K562 (cell line): Measurements from ENCODE around the gene CSMD2. TPM values are rescaled to one million over a fixed set of nuclear protein-coding genes. Genes with fewer than 3 reads are reported as not detected.

ENCODE experiments used
- ATAC-seq: fragments of 200-7000 bp; cut with Tn5 transposase; 3 replicates; pipeline ENCODE4 v1.9.1; 2020; ENCODE audit warnings: moderate library complexity
- BruUV-seq: library from RNA; stranded (reverse); fragments of 400-500 nt; replicated peaks from 2 replicates; lab custom pipeline; 2021; lab: Mats Ljungman, UMichigan
- CTCF ChIA-PET: fragments of 300-600 bp; formaldehyde crosslinking; extraction: SDS; loops from one replicate; lab custom pipeline; 2021; ENCODE audit warnings: low intra/inter-chr PET ratio; lab: Yijun Ruan, JAX
- POLR2A ChIA-PET: fragments of 300-600, 350-650 bp; sonication (Branson Sonifier 250); formaldehyde crosslinking; extraction: SDS; loops from one replicate; lab custom pipeline; 2021; ENCODE audit warnings: antibody characterized with exemption, inconsistent platforms; lab: Yijun Ruan, JAX
- DNase-seq, 4 experiments: peaks; one replicate each; pipeline versions ENCODE4 v3.0.0 to v3.0.0-alpha.2; 2011 to 2018; ENCODE audit warnings: low spot score in 3 of 4, mixed read lengths in 3 of 4; ENCODE audit errors: extremely low read depth in 1 of 4
- FAIRE-seq: peaks from 2 replicates; lab custom pipeline; 2011; peaks lifted over from hg19 to GRCh38; lab: Jason Lieb, UNC
- H2AFZ ChIP-seq: 2 replicates; pipeline ENCODE4 v1.6.0; 2011; ENCODE audit warnings: low read depth, low read length, control low read depth, inconsistent platforms
- H3K27ac ChIP-seq: fragments of 200-600 bp; 3 replicates; pipeline ENCODE4 v1.8.0; 2011; ENCODE audit warnings: low read depth, mild to moderate bottlenecking, control low read depth, inconsistent platforms, low read length, moderate library complexity, mixed read lengths; ENCODE audit errors: extremely low read depth
- H3K27me3 ChIP-seq, 2 experiments: fragments of 300-600 bp in 1 of 2; 2 replicates in 1 of 2; 3 replicates in 1 of 2; pipeline versions ENCODE4 v1.6.0 to v1.8.0; 2011; ENCODE audit warnings: inconsistent platforms in 2 of 2, low read length in 2 of 2, mild to moderate bottlenecking in 1 of 2, mixed read lengths in 1 of 2, moderate library complexity in 1 of 2; ENCODE audit not compliant: control insufficient read depth in 2 of 2, insufficient read depth in 2 of 2
- H3K36me3 ChIP-seq: fragments of 300-600 bp; 3 replicates; pipeline ENCODE4 v1.8.0; 2011; ENCODE audit warnings: mild to moderate bottlenecking, low read length, inconsistent platforms; ENCODE audit not compliant: control insufficient read depth, insufficient read depth
- H3K4me1 ChIP-seq, 2 experiments: fragments of 200-600 bp in 1 of 2; replicated peaks in 1 of 2; 2 replicates in 1 of 2; 3 replicates in 1 of 2; pipeline versions ENCODE4 v1.5.1 to v1.8.0; 2011; ENCODE audit warnings: inconsistent platforms in 2 of 2, low read length in 2 of 2, mild to moderate bottlenecking in 1 of 2, mixed read lengths in 1 of 2, moderate library complexity in 1 of 2; ENCODE audit not compliant: control insufficient read depth in 2 of 2, insufficient read depth in 2 of 2
- H3K4me2 ChIP-seq: 2 replicates; pipeline ENCODE4 v1.6.1; 2011; ENCODE audit warnings: low read length, control low read depth, inconsistent platforms, mixed read lengths; ENCODE audit not compliant: insufficient read depth
- H3K4me3 ChIP-seq: fragments of 200-600 bp; sonication (generic), shearing (Covaris generic); 2 replicates; pipeline ENCODE4 v1.5.1; 2016; ENCODE audit warnings: control low read depth, inconsistent platforms
- H3K79me2 ChIP-seq: fragments of 200-600 bp; 3 replicates; pipeline ENCODE4 v1.8.0; 2011; ENCODE audit warnings: low read length, inconsistent platforms; ENCODE audit not compliant: control insufficient read depth, insufficient read depth
- H3K9ac ChIP-seq, 2 experiments: 2 replicates each; pipeline versions ENCODE4 v1.6.0 to v1.6.1; 2011; ENCODE audit warnings: low read depth in 2 of 2, low read length in 2 of 2, control low read depth in 1 of 2, inconsistent platforms in 1 of 2, mild to moderate bottlenecking in 1 of 2, mixed read lengths in 1 of 2; ENCODE audit not compliant: insufficient read depth in 1 of 2
- H3K9me1 ChIP-seq: one replicate; pipeline ENCODE4 v1.6.0; 2011; ENCODE audit warnings: inconsistent platforms, mild to moderate bottlenecking, low read length, moderate library complexity; ENCODE audit not compliant: control insufficient read depth, insufficient read depth
- H3K9me3 ChIP-seq: replicated peaks from 2 replicates; pipeline ENCODE4 v1.5.1; 2011; ENCODE audit warnings: low read depth, low read length, inconsistent platforms; ENCODE audit not compliant: control insufficient read depth, insufficient read depth
- H4K20me1 ChIP-seq: replicated peaks from 2 replicates; pipeline ENCODE4 v1.6.1; 2011; ENCODE audit warnings: low read length, inconsistent platforms, mixed read lengths; ENCODE audit not compliant: control insufficient read depth, insufficient read depth
- FOXJ3 ChIP-seq: sonication (generic); formaldehyde crosslinking; IDR thresholded peaks from 2 replicates; pipeline ENCODE4 v1.4.0; 2020; ENCODE audit warnings: mild to moderate bottlenecking, missing genetic modification reagents
- FOXK2 ChIP-seq, 2 experiments: fragments of 450-650 bp; IDR thresholded peaks in 1 of 2; conservative IDR thresholded peaks in 1 of 2; 2 replicates each; pipeline ENCODE4 v1.6.1; 2016; ENCODE audit warnings: low read depth in 2 of 2, mild to moderate bottlenecking in 1 of 2
- GABPB2 ChIP-seq: fragments of 250-450 bp; sonication (Bioruptor Pico); conservative IDR thresholded peaks from 2 replicates; pipeline ENCODE4 v1.5.1; 2021; ENCODE audit warnings: mild to moderate bottlenecking
- KAT7 ChIP-seq: sonication (generic); formaldehyde crosslinking; IDR thresholded peaks from 2 replicates; pipeline ENCODE4 v1.8.0; 2022; ENCODE audit warnings: missing genetic modification reagents, mild to moderate bottlenecking, borderline replicate concordance
- MAZ ChIP-seq, 2 experiments: fragments of 450-650 bp in 1 of 2; sonication (generic) in 1 of 2; formaldehyde crosslinking; IDR thresholded peaks in 1 of 2; conservative IDR thresholded peaks in 1 of 2; 2 replicates each; pipeline versions ENCODE4 v1.4.0 to v1.5.0; 2020; ENCODE audit warnings: mild to moderate bottlenecking in 1 of 2, missing genetic modification reagents in 1 of 2
- TBP ChIP-seq: optimal IDR thresholded peaks from 2 replicates; pipeline ENCODE3; 2011; ENCODE audit warnings: low read depth, low read length, improper control_type of control experiment
- ZNF384 ChIP-seq: IDR thresholded peaks from 2 replicates; pipeline ENCODE4 v1.6.1; 2012; ENCODE audit warnings: low read depth, low read length, improper control_type of control experiment
- ZNF717 ChIP-seq: fragments of 250-450 bp; sonication (Bioruptor Pico); IDR thresholded peaks from 2 replicates; pipeline ENCODE4 v1.5.0; 2021
- WGBS: fragments of 100-300 bp; shearing (Covaris generic); methylation state at CpG from one replicate; pipeline ENCODE4 v1.1.6; 2016; ENCODE audit warnings: low coverage, mixed read lengths; ENCODE audit not compliant: insufficient coverage; ENCODE audit errors: missing lambda C conversion rate; 5-methylcytosine and 5-hydroxymethylcytosine counted together
- in situ Hi-C: fragments of 300-500 bp; cut with MboI; formaldehyde crosslinking; loops from 4 replicates; pipeline ENCODE4 v1.15.0; 2018; ENCODE audit warnings: inconsistent platforms, mixed read lengths
- intact Hi-C: fragments of 100-400 bp; cut with micrococcal nuclease; formaldehyde crosslinking; loops from 2 replicates; pipeline ENCODE4 v1.14.2; 2022
- polyA plus RNA-seq, 8 experiments: library from polyadenylated mRNA; depleted of rRNA in 4 of 8; stranded (reverse) in 5 of 8; unstranded in 3 of 8; fragments of >200 nt; fragmentation: Nextera tagmentation in 2 of 8; fragmentation: Illumina TruSeq in 1 of 8; extraction: Ambion mirVana in 2 of 8; extraction: Trizol in 1 of 8; gene quantifications; 2 replicates each; pipeline versions ENCODE4 v1.2.1 to v1.2.3, GENCODE V29; 2011 to 2014; ENCODE audit warnings: inconsistent platforms in 1 of 8, missing spikeins in 1 of 8
- total RNA-seq, 7 experiments: library from RNA; depleted of rRNA in 6 of 7; stranded (reverse); fragments of >200 nt in 6 of 7; fragmentation: Illumina TruSeq in 2 of 7; extraction: Trizol in 2 of 7; gene quantifications; 2 replicates each; pipeline versions ENCODE4 v1.2.1 to v1.2.3, GENCODE V29; 2011 to 2021; ENCODE audit warnings: low replicate concordance in 1 of 7
- TF ChIP-seq, protein P1 (sequence below): fragments of 450-650 bp; formaldehyde crosslinking; IDR thresholded peaks from 2 replicates; pipeline ENCODE4 v1.4.0; 2020; ENCODE audit warnings: mild to moderate bottlenecking, moderate library complexity
- TF ChIP-seq, protein P2 (sequence below): fragments of 250-450 bp; sonication (Bioruptor Pico); IDR thresholded peaks from 2 replicates; pipeline ENCODE4 v1.8.0; 2022; ENCODE audit warnings: moderate library complexity, mild to moderate bottlenecking, inconsistent platforms

CSMD2 gene
- total and polyA plus RNA-seq, 9 of the 15 experiments (the other 6 are each of a cell fraction or from before 2014, with no cell fraction given) = not detected

DNA sequence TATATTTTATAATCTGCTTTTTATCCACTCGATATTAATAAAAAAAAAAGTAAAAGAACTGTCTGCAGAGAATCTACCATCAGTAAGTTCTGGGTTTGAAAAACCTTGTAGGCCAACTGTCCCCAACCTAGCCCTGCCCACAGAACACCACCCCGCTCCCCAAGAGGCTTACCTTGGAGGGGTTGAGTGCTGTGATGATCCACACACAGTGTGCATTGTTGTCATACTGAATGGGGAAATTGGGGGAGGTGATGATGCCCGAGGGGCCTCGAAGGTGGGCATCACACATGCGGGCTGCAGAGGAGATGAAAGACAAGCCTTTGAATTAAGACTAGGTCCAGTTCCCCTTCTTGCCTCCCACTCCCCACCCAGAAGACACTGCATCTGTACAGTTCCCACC, 354.5 kb downstream of the CSMD2 start (continued):
- TF ChIP-seq, protein P1, sequence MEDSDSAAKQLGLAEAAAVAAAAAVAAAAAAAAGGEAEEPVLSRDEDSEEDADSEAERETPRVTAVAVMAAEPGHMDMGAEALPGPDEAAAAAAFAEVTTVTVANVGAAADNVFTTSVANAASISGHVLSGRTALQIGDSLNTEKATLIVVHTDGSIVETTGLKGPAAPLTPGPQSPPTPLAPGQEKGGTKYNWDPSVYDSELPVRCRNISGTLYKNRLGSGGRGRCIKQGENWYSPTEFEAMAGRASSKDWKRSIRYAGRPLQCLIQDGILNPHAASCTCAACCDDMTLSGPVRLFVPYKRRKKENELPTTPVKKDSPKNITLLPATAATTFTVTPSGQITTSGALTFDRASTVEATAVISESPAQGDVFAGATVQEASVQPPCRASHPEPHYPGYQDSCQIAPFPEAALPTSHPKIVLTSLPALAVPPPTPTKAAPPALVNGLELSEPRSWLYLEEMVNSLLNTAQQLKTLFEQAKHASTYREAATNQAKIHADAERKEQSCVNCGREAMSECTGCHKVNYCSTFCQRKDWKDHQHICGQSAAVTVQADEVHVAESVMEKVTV = no peak
- no peak for TF ChIP-seq MAZ (CRISPR knock-in tag; conservative IDR thresholded peaks at IDR 0.05 in 1 of 2, IDR thresholded peaks at IDR 0.05 in 1 of 2)
- TF ChIP-seq, all 486 proteins: peak for 0

DNA sequence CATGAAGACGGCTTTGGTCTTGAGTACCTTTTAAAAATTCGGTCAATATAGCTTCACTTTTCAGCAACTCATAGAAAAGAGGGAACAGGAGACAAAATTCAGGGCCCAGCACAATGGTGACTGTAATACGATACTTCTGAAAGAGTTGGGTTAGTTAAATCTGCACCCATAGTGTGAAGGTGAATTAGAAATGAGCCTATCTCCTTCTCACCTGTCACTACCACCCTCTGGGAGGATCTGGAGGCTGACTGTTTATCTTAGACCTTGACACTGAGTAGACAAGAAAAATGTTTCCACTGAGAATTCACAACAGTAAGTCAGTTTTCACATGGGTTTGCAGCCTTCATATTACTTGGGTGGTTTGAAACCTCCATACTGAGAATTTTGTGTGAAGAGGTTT, 359.0 kb downstream of the CSMD2 start:
- H3K27me3 ChIP-seq = no peaks in the 10 kb centered on the region
- DNase-seq (no peak), FAIRE-seq (no peak), ATAC-seq (no peak)
- intact Hi-C loops (no loop called here), in situ Hi-C loops (no loop called here)
- H2AFZ ChIP-seq = no peak overlapping the region
- no peaks in the 10 kb centered on the region for H3K79me2 ChIP-seq
- WGBS = 2% methylated on average over 3 of the region's 3 CpGs
- TF ChIP-seq, protein P2, sequence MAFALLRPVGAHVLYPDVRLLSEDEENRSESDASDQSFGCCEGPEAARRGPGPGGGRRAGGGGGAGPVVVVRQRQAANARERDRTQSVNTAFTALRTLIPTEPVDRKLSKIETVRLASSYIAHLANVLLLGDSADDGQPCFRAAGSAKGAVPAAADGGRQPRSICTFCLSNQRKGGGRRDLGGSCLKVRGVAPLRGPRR (CRISPR knock-in tag) = no peak
- TF ChIP-seq GABPB2 (CRISPR knock-in tag) (no peak), FOXJ3 (CRISPR knock-in tag) (no peak), FOXK2 (conservative IDR thresholded peaks at IDR 0.05 in 1 of 2, IDR thresholded peaks at IDR 0.05 in 1 of 2; ENCODE audit: low read depth in 2 of 2) (no peak), KAT7 (CRISPR knock-in tag) (no peak), ZNF717 (CRISPR knock-in tag) (no peak), TBP (no peak), ZNF384 (no peak)
- H4K20me1 ChIP-seq = no peaks in the 10 kb centered on the region
- ChIA-PET CTCF (no interaction called here), POLR2A (no interaction called here)
- H3K9me3 ChIP-seq = no peaks in the 10 kb centered on the region
- no peaks in the 10 kb centered on the region for H3K36me3 ChIP-seq
- H3K27ac ChIP-seq = no peak overlapping the region
- no peaks in the 10 kb centered on the region for H3K4me1 ChIP-seq
- no peak overlapping the region for H3K4me2 ChIP-seq
- no peak overlapping the region for H3K4me3 ChIP-seq
- H3K9ac ChIP-seq = no peak overlapping the region
- BruUV-seq = no TSS peak
- H3K9me1 ChIP-seq = no peaks in the 10 kb centered on the region
